NCI-H748 (cell line): ENCODE measurements around the gene TSC1.

Source experiments
- DNase-seq: peaks from one replicate; lab custom pipeline; 2025; ENCODE audit not compliant: unreplicated experiment; lab: John Stamatoyannopoulos, UW

TSC1 gene

GRCh38 chr9:132864691-132865090 is 79.7 kb downstream of the TSC1 start:
- DNase-seq: no peak

GRCh38 chr9:132864277-132864676 is 80.1 kb downstream of the TSC1 start:
- no peak for DNase-seq

GRCh38 chr9:132863096-132863495 is 81.3 kb downstream of the TSC1 start:
- no peak for DNase-seq

- no peak for DNase-seq
These were observed 81.9 kb downstream of the TSC1 start for GRCh38 chr9:132862533-132862932.

- no peak for DNase-seq
These were observed 82.8 kb downstream of the TSC1 start for GRCh38 chr9:132861666-132862065.

- no peak for DNase-seq
These were observed 85.7 kb downstream of the TSC1 start for GRCh38 chr9:132858751-132859150.

GRCh38 chr9:132857616-132858342 is 86.6 kb downstream of the TSC1 start:
- DNase-seq: no peak

- no peak for DNase-seq
These were observed 87.4 kb downstream of the TSC1 start for GRCh38 chr9:132857031-132857430.

- no peak for DNase-seq
These were observed 88.5 kb downstream of the TSC1 start for GRCh38 chr9:132855904-132856303.

GRCh38 chr9:132854832-132855231 is 89.6 kb downstream of the TSC1 start:
- DNase-seq: no peak

- no peak for DNase-seq
These were observed 90.9 kb downstream of the TSC1 start for GRCh38 chr9:132853482-132853881.

- DNase-seq: no peak
These were observed 95.2 kb downstream of the TSC1 start for GRCh38 chr9:132849185-132849706.

GRCh38 chr9:132846918-132847515 is 97.4 kb downstream of the TSC1 start:
- DNase-seq: no peak

- DNase-seq: no peak
These were observed 98.1 kb downstream of the TSC1 start for GRCh38 chr9:132846109-132846917.

- DNase-seq: no peak
These were observed 102.0 kb downstream of the TSC1 start for GRCh38 chr9:132842124-132843044.
